OCI-LY7 (cell line): ENCODE results near the gene PAK1IP1.

Source experiments
- EZH2phosphoT487 ChIP-seq: fragments of 200-600 bp; sonication (generic); IDR thresholded peaks from 2 replicates; pipeline ENCODE4 v1.6.1; 2018; ENCODE audit warnings: low read depth, borderline replicate concordance, mild to moderate bottlenecking, mixed run types, antibody characterized with exemption, low read length, moderate library complexity, mixed read lengths
- TF ChIP-seq, protein P1 (sequence below): fragments of 200-600 bp; sonication (generic); conservative IDR thresholded peaks from 2 replicates; pipeline ENCODE4 v1.5.1; 2014; ENCODE audit warnings: mild to moderate bottlenecking, antibody characterized with exemption, low read length, moderate library complexity, mixed read lengths

GRCh38 chr6:10730254-10730653 lies 35.5 kb downstream of the PAK1IP1 start:
- TF ChIP-seq, protein P1, sequence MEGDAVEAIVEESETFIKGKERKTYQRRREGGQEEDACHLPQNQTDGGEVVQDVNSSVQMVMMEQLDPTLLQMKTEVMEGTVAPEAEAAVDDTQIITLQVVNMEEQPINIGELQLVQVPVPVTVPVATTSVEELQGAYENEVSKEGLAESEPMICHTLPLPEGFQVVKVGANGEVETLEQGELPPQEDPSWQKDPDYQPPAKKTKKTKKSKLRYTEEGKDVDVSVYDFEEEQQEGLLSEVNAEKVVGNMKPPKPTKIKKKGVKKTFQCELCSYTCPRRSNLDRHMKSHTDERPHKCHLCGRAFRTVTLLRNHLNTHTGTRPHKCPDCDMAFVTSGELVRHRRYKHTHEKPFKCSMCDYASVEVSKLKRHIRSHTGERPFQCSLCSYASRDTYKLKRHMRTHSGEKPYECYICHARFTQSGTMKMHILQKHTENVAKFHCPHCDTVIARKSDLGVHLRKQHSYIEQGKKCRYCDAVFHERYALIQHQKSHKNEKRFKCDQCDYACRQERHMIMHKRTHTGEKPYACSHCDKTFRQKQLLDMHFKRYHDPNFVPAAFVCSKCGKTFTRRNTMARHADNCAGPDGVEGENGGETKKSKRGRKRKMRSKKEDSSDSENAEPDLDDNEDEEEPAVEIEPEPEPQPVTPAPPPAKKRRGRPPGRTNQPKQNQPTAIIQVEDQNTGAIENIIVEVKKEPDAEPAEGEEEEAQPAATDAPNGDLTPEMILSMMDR = no peak
- TF ChIP-seq EZH2phosphoT487 = no peak
